Loucy (cell line): Measurements from ENCODE around the gene CPB1.

Source experiments
- H2AFZ ChIP-seq: fragments of 200-600 bp; sonication (generic); 2 replicates; pipeline ENCODE4 v1.6.0; 2016; ENCODE audit warnings: antibody characterized with exemption, mild to moderate bottlenecking, low read length, moderate library complexity
- H3F3A ChIP-seq: fragments of 200-600 bp; 2 replicates; pipeline ENCODE4 v1.6.0; 2016; ENCODE audit warnings: antibody characterized with exemption, low read depth, mild to moderate bottlenecking
- H3K27me3 ChIP-seq: fragments of 200-600 bp; sonication (generic); 2 replicates; pipeline ENCODE4 v1.6.1; 2014; ENCODE audit warnings: low read length, mild to moderate bottlenecking; ENCODE audit not compliant: insufficient read depth, poor library complexity, severe bottlenecking
- H3K36me3 ChIP-seq: fragments of 200-600 bp; sonication (generic); 2 replicates; pipeline ENCODE4 v1.6.1; 2016; ENCODE audit warnings: low read length; ENCODE audit not compliant: insufficient read depth
- H3K4me1 ChIP-seq: fragments of 200-600 bp; sonication (generic); 2 replicates; pipeline ENCODE4 v1.5.1; 2014; ENCODE audit warnings: low read length, mild to moderate bottlenecking; ENCODE audit not compliant: insufficient read depth, poor library complexity, severe bottlenecking
- H3K4me2 ChIP-seq: fragments of 200-600 bp; sonication (generic); 2 replicates; pipeline ENCODE4 v1.6.0; 2014; ENCODE audit warnings: antibody characterized with exemption, low read length, low read depth, mild to moderate bottlenecking; ENCODE audit not compliant: poor library complexity, severe bottlenecking
- H3K4me3 ChIP-seq: fragments of 200-600 bp; sonication (generic); 2 replicates; pipeline ENCODE4 v1.5.1; 2014; ENCODE audit warnings: low read length, mild to moderate bottlenecking, mixed read lengths; ENCODE audit not compliant: poor library complexity, severe bottlenecking
- H3K79me2 ChIP-seq: fragments of 200-600 bp; sonication (generic); 2 replicates; pipeline ENCODE4 v1.6.1; 2014; ENCODE audit warnings: low read length; ENCODE audit not compliant: insufficient read depth
- H3K9ac ChIP-seq: fragments of 200-600 bp; sonication (generic); 2 replicates; pipeline ENCODE4 v1.6.0; 2014; ENCODE audit warnings: mild to moderate bottlenecking, low read depth, low read length, moderate library complexity; ENCODE audit not compliant: poor library complexity, severe bottlenecking
- H3K9me2 ChIP-seq: fragments of 200-600 bp; sonication (generic); replicated peaks from 2 replicates; pipeline ENCODE4 v1.6.1; 2016; ENCODE audit warnings: low read depth, low read length, mixed read lengths
- H3K9me3 ChIP-seq: fragments of 200-600 bp; sonication (generic); 2 replicates; pipeline ENCODE4 v1.6.1; 2014; ENCODE audit warnings: mild to moderate bottlenecking, antibody characterized with exemption, low read length, low read depth; ENCODE audit not compliant: insufficient read depth
- H4K20me1 ChIP-seq: fragments of 200-600 bp; sonication (generic); 2 replicates; pipeline ENCODE4 v1.6.0; 2014; ENCODE audit warnings: antibody characterized with exemption, low read length, mild to moderate bottlenecking; ENCODE audit not compliant: insufficient read depth, poor library complexity, severe bottlenecking
- EZH2phosphoT487 ChIP-seq: fragments of 200-600 bp; IDR thresholded peaks from 2 replicates; pipeline ENCODE4 v1.6.1; 2018; ENCODE audit warnings: antibody characterized with exemption, mild to moderate bottlenecking, moderate library complexity, borderline replicate concordance
- TF ChIP-seq, protein P1 (sequence below): fragments of 200-600 bp; sonication (generic); conservative IDR thresholded peaks from 2 replicates; pipeline ENCODE4 v1.5.1; 2014; ENCODE audit warnings: mild to moderate bottlenecking, antibody characterized with exemption, low read length

CPB1 gene

DNA sequence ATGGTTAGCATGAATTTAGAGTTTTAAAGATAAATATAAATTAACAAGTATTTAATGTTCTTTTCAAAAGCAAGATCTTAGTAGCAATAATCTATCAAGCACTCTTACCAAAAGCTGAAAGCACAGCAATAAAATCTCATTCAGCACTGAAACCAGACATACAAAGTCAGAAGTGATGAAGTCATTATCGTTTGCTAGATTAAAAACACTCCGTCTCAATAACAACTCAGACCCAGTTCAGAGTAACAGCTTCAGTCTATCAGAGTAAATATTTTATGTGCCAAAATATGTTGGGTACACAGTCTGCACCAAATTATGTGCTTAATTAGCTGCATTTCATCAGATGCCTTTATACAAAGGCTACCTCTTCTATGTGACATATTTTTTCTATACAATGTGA lies 79.1 kb downstream of the CPB1 start:
- Histone ChIP-seq H3K9me2 (no peaks in the 10 kb centered on the region), H3F3A (no peaks in the 10 kb centered on the region), H3K4me3 (no peak overlapping the region), H3K9ac (no peak overlapping the region), H3K9me3 (no peaks in the 10 kb centered on the region), H3K27me3 (no peaks in the 10 kb centered on the region), H3K36me3 (no peaks in the 10 kb centered on the region), H3K4me2 (no peak overlapping the region), H2AFZ (no peak overlapping the region), H4K20me1 (no peaks in the 10 kb centered on the region), H3K4me1 (no peaks in the 10 kb centered on the region), H3K79me2 (no peaks in the 10 kb centered on the region)
- no peak for TF ChIP-seq EZH2phosphoT487
- TF ChIP-seq, protein P1, sequence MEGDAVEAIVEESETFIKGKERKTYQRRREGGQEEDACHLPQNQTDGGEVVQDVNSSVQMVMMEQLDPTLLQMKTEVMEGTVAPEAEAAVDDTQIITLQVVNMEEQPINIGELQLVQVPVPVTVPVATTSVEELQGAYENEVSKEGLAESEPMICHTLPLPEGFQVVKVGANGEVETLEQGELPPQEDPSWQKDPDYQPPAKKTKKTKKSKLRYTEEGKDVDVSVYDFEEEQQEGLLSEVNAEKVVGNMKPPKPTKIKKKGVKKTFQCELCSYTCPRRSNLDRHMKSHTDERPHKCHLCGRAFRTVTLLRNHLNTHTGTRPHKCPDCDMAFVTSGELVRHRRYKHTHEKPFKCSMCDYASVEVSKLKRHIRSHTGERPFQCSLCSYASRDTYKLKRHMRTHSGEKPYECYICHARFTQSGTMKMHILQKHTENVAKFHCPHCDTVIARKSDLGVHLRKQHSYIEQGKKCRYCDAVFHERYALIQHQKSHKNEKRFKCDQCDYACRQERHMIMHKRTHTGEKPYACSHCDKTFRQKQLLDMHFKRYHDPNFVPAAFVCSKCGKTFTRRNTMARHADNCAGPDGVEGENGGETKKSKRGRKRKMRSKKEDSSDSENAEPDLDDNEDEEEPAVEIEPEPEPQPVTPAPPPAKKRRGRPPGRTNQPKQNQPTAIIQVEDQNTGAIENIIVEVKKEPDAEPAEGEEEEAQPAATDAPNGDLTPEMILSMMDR, result no peak
